Measurements from ENCODE around the gene TMEM163.

The TMEM163 gene

GRCh38 chr2:134425724-134426496, 292.9 kb downstream of the TMEM163 start:
- no peak for DNase-seq

- DNase-seq, result no peak
These were observed 297.1 kb downstream of the TMEM163 start for GRCh38 chr2:134421556-134422328.

- DNase-seq, result no peak
These were observed 297.9 kb downstream of the TMEM163 start for GRCh38 chr2:134420920-134421319.

- no peak for DNase-seq
These were observed 298.5 kb downstream of the TMEM163 start for GRCh38 chr2:134420259-134420658.

- DNase-seq, result no peak
These were observed 300.7 kb downstream of the TMEM163 start for GRCh38 chr2:134417968-134418582.

- no peak for DNase-seq
These were observed 302.2 kb downstream of the TMEM163 start for GRCh38 chr2:134416637-134417036.

- no peak for DNase-seq
These were observed 302.8 kb downstream of the TMEM163 start for GRCh38 chr2:134416018-134416417.

GRCh38 chr2:134413912-134414311, 304.9 kb downstream of the TMEM163 start:
- DNase-seq, result no peak

- no peak for DNase-seq
These were observed 305.4 kb downstream of the TMEM163 start for GRCh38 chr2:134413430-134413829.

- no peak for DNase-seq
These were observed 306.2 kb downstream of the TMEM163 start for GRCh38 chr2:134412639-134412999.

GRCh38 chr2:134411828-134412638, 306.8 kb downstream of the TMEM163 start:
- DNase-seq, result peak; percentile 70

GRCh38 chr2:134411279-134411827, 307.4 kb downstream of the TMEM163 start:
- no peak for DNase-seq

- DNase-seq, result no peak
These were observed 308.0 kb downstream of the TMEM163 start for GRCh38 chr2:134410831-134411231.

- DNase-seq, result no peak
These were observed 308.8 kb downstream of the TMEM163 start for GRCh38 chr2:134410006-134410405.

GRCh38 chr2:134408791-134409190, 310.0 kb downstream of the TMEM163 start:
- no peak for DNase-seq

GRCh38 chr2:134408386-134408785, 310.4 kb downstream of the TMEM163 start:
- DNase-seq, result no peak

GRCh38 chr2:134407154-134407890, 311.5 kb downstream of the TMEM163 start:
- DNase-seq, result no peak

GRCh38 chr2:134406736-134407135, 312.1 kb downstream of the TMEM163 start:
- no peak for DNase-seq

- DNase-seq, result no peak
These were observed 312.5 kb downstream of the TMEM163 start for GRCh38 chr2:134406311-134406710.
